Umbilical cord (tissue), 2 donors: ENCODE measurements around the gene ABLIM2. TPM values are rescaled to one million over a fixed set of nuclear protein-coding genes. Genes with fewer than 3 reads are reported as not detected.
"Not testable (repeated sequence)": the region's sequence is repeated elsewhere in the genome, so short reads cannot be mapped to it uniquely, and the experiment has no call there.

Experiments used
- DNase-seq: peaks from one replicate; pipeline ENCODE4 v3.0.0-alpha.2; 2015; ENCODE audit warnings: low spot score
- total RNA-seq: library from RNA; depleted of rRNA; stranded (reverse); fragments of >200 nt; gene quantifications from one replicate; pipeline ENCODE4 v1.2.3, GENCODE V29; 2014; ENCODE audit warnings: low replicate concordance; ENCODE audit not compliant: insufficient read depth

The ABLIM2 gene
- total RNA-seq, 1 donor from 2014 or later: 0.96 TPM

DNA sequence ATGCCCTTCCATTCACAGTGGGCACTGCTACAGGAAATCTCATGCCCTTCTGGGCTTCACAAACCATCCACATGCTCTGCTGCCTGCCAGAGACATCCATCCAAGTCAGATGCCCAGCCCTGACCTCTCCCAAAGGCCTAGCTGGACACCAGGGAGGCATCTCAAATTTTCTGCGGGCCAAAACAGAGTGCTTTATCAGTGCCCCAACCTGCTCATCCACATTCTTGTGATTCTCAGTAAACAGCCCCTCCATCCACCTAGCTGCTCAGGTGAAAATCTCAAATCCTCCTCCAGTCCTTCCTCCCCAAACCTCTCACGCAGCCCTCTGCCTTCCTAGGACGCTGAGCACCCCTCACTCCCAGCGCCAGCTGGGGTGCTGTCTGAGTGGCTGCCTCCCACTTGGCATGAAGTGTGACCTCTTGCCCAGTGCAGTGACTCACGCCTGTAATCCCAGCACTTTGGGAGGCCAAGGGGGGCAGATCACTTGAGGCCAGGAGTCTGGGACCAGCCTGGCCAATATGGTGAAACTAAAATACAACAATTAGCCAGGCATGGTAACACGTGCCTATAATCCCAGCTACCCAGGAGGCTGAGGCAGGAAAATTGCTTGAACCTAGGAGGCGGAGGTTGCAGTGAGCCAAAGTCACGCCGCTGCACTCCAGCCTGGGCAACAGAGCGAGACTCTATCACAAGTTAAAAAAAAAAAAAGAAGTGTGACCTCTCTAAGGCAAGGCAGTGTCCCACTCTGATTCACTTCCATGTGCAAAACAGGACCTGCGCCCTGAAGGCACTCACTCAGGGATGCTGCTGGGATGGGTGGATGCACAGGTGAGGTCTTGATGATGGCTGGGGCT, 217.3 kb downstream of the ABLIM2 start:
- no peak for DNase-seq

- peak; percentile 94 for DNase-seq
These were observed 219.1 kb downstream of the ABLIM2 start, which contains the start of gene AFAP1 for GRCh38 chr4:7939377-7940108. Gene AFAP1, minus strand, starts transcription at chr4:7939861. Its CDS starts 67,783 bp downstream, at chr4:7872078.

GRCh38 chr4:7938609-7939376, 219.8 kb downstream of the ABLIM2 start:
- DNase-seq: peak; percentile 67

DNA sequence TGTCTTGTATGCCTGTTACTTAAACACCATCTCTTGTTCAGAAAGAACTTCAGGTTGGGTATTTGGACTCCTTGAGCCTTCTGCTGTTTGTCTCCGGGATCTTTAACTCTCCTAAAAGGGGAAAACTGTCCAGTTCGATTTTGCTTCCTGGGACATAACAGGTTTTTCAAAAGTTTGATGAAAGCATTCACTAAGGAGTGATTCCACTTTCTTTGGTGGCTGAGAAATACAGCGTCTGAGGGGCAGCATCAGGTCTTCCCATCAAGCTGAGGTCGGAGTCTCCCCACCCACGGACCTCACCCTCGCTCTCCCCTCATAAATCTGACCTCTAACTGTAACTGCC, 220.4 kb downstream of the ABLIM2 start:
- no peak for DNase-seq

GRCh38 chr4:7937006-7937405, 221.6 kb downstream of the ABLIM2 start:
- no peak for DNase-seq

DNA sequence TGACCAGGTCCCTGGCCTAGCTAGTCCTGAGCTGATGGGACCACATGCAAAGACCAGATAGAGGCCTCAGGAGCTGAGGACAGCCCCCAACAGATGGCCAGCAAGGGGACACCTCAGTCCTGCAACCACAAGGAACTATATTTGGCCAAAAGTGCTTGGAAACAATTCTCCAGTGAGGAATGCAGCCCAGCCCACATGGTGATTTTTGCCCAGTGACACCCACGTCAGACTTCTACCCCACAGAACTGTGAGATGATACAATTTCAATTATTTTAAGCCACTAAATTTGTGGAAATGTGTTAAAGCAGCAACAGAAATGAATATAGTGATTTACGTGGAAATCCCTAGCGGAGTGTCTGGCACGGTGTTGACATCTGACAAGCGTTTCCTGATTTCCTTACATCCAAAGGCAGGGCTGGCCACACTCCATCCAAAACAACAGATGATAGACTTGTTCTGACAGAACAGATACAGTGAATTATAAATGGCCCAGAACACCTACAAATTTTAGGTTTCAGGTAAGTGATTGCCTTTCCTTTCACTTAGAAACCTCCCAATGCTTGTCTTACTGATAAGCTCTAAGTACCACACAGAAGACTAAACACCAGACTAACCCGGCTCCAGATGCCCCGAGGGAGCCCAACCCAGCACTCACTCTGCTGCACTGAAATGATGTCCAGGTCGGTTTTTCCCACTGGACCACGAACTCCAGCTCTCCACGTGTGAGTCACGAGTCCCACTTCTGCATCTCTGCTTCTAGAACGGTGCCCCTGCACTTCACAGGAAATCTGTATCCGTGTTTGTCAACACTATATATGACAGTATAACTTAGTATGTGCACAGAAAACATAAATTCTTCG, 224.7 kb downstream of the ABLIM2 start:
- no peak for DNase-seq

- DNase-seq: no peak
These were observed 226.3 kb downstream of the ABLIM2 start for GRCh38 chr4:7932287-7932686.

GRCh38 chr4:7929118-7929951, 229.3 kb downstream of the ABLIM2 start:
- no peak for DNase-seq

GRCh38 chr4:7928711-7929110, 229.9 kb downstream of the ABLIM2 start:
- DNase-seq: no peak

- no peak for DNase-seq
These were observed 231.8 kb downstream of the ABLIM2 start for GRCh38 chr4:7926822-7927221.

GRCh38 chr4:7924570-7924969, 234.0 kb downstream of the ABLIM2 start:
- no peak for DNase-seq

DNA sequence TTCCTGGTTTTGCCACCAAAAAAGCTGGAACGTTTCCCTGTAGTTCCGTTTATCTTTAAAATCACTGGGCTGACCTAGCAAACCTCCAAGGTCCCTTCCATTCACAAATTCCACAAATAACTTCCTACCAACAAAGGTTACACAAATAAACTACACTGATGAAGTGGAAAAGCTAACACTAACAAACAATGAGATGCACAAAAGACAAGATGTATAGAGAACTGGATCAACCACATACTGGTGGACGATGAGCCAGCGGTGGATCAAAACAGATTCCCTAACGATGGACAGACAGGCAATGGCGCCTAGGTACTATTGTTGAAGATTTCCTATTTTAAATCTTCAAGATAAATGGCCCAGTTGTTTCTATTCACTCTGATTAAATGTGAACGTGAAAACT, 234.4 kb downstream of the ABLIM2 start:
- no peak for DNase-seq

GRCh38 chr4:7922466-7922865, 236.1 kb downstream of the ABLIM2 start:
- DNase-seq: no peak

DNA sequence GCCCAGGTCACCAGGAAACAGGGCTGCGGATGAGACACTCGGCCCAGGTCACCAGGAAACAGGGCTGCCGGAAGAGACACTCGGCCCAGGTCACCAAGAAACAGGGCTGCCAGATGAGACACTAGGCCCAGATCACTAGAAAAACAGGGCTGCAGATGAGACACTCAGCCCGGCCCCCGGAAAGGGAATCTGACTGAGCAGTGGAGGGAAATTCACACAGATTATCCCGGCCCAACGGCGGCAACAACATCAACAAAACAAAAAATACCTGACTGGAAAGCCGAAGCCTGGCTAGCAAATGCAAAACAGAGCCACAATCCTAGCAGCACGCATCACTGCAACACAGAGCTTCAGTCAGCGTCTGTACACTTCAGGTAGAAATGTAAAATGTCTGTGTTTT, 239.6 kb downstream of the ABLIM2 start:
- DNase-seq: no peak

GRCh38 chr4:7918187-7918586, 240.4 kb downstream of the ABLIM2 start:
- DNase-seq: not testable (repeated sequence)

DNA sequence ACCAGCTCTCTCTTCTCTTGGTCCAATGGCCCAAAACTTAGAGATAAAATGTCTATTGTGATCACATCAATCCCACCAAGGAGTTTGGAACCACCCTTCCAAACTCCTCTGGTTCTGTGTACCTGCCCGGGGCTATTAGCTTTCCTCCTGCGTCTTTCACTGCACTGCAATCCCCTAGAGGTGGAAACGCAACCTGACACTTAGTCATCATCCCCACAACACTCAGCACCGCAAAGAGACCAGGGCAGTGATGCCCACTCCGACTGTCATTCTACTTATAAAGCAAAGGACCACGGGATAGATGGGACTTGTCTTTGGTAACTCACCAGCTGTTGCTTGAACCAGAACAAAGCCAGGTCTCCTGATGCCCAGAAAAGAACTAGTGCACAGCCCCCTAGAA, 240.9 kb downstream of the ABLIM2 start:
- no peak for DNase-seq

GRCh38 chr4:7915875-7916242, 242.8 kb downstream of the ABLIM2 start:
- no peak for DNase-seq
